SU-DHL-6 (cell line): ENCODE data around the gene MTMR2.

Experiments used
- EZH2phosphoT487 ChIP-seq: fragments of 200-600 bp; sonication (generic), shearing (Covaris generic); conservative IDR thresholded peaks from 2 replicates; pipeline ENCODE4 v1.6.1; 2018; ENCODE audit warnings: mild to moderate bottlenecking, antibody characterized with exemption, low read length, moderate library complexity, mixed read lengths
- TF ChIP-seq, protein P1 (sequence below): fragments of 200-600 bp; sonication (generic); IDR thresholded peaks from one replicate; pipeline ENCODE4 v1.5.1; 2017; ENCODE audit warnings: antibody characterized with exemption, mild to moderate bottlenecking, low read length, moderate library complexity; ENCODE audit not compliant: insufficient read depth, poor library complexity, severe bottlenecking

DNA sequence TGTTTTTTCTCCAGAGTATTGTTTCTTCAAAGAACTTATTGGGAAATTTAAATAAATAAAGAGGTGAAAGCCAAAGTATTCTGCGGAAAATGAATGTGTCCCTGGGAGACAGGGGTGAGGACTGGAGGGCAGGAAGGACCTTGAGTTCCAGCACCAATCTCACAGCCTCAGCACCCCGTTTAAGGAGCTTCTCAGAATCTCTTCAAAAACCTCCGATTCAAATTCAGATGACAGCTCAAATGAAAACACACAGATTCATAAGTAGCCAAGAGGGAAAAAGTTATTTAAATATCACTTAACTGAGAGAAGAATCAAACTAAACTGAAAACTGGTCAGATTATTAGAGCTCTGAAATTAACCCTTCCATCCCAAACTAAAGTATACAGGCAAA, 12.5 kb downstream of the MTMR2 start:
- TF ChIP-seq, protein P1, sequence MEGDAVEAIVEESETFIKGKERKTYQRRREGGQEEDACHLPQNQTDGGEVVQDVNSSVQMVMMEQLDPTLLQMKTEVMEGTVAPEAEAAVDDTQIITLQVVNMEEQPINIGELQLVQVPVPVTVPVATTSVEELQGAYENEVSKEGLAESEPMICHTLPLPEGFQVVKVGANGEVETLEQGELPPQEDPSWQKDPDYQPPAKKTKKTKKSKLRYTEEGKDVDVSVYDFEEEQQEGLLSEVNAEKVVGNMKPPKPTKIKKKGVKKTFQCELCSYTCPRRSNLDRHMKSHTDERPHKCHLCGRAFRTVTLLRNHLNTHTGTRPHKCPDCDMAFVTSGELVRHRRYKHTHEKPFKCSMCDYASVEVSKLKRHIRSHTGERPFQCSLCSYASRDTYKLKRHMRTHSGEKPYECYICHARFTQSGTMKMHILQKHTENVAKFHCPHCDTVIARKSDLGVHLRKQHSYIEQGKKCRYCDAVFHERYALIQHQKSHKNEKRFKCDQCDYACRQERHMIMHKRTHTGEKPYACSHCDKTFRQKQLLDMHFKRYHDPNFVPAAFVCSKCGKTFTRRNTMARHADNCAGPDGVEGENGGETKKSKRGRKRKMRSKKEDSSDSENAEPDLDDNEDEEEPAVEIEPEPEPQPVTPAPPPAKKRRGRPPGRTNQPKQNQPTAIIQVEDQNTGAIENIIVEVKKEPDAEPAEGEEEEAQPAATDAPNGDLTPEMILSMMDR, result no peak
- TF ChIP-seq EZH2phosphoT487, result no peak
